ENCODE data around the gene PLA2G2D. TPM values are rescaled to one million over a fixed set of nuclear protein-coding genes. Genes with fewer than 3 reads are reported as not detected.

The PLA2G2D gene
- not detected for total RNA-seq

GRCh38 chr1:20119347-20119746 lies at the start of gene PLA2G2D:
Gene PLA2G2D, minus strand, starts transcription at chr1:20119536. Its CDS starts 38 bp downstream, at chr1:20119498.
- H3K27ac ChIP-seq (ENCODE audit: low read depth, low read length), result no peak within 1 kb of the TSS
- no peak within 1 kb of the TSS for H3K9ac ChIP-seq (ENCODE audit: low read depth in 1 of 3, low read length in 3 of 3)
- H3K27me3 ChIP-seq (ENCODE audit: control insufficient read depth in 3 of 3, insufficient read depth in 3 of 3, low read length in 3 of 3), result peaks cover 8 to 28% (median 10%) of the 10 kb centered on the region in 3 donors
- H3K4me1 ChIP-seq (ENCODE audit: control insufficient read depth in 3 of 3, insufficient read depth in 3 of 3, low read length in 3 of 3), result peaks cover 0 to under 1% (median 0%) of the 10 kb centered on the region in 3 donors
- H3K9me3 ChIP-seq (ENCODE audit: control insufficient read depth in 3 of 3, low read length in 3 of 3), result no peaks in the 10 kb centered on the region
- H3K36me3 ChIP-seq (ENCODE audit: control insufficient read depth in 3 of 3, insufficient read depth in 3 of 3, low read length in 3 of 3), result no peaks in the 10 kb centered on the region
- no peak within 1 kb of the TSS for H3K4me3 ChIP-seq (ENCODE audit: low read length in 3 of 3)

GRCh38 chr1:20168564-20169491 lies 49.5 kb upstream of the PLA2G2D start:
- Histone ChIP-seq H3K4me3 (ENCODE audit: low read length in 3 of 3) (no peak overlapping the region), H3K9ac (ENCODE audit: low read depth in 1 of 3, low read length in 3 of 3) (no peak overlapping the region), H3K9me3 (ENCODE audit: control insufficient read depth in 3 of 3, low read length in 3 of 3) (peaks cover 0 to 2% (median 0%) of the 10 kb centered on the region in 3 donors), H3K4me1 (ENCODE audit: control insufficient read depth in 3 of 3, insufficient read depth in 3 of 3, low read length in 3 of 3) (peaks cover 14 to 15% (median 15%) of the 10 kb centered on the region in 3 donors), H3K27ac (ENCODE audit: low read depth, low read length) (no peak overlapping the region), H3K27me3 (ENCODE audit: control insufficient read depth in 3 of 3, insufficient read depth in 3 of 3, low read length in 3 of 3) (peaks cover 12 to 30% (median 15%) of the 10 kb centered on the region in 3 donors), H3K36me3 (ENCODE audit: control insufficient read depth in 3 of 3, insufficient read depth in 3 of 3, low read length in 3 of 3) (no peaks in the 10 kb centered on the region)

GRCh38 chr1:20167126-20167525 lies 47.8 kb upstream of the PLA2G2D start:
- H3K9ac ChIP-seq (ENCODE audit: low read depth in 1 of 3, low read length in 3 of 3), result no peak overlapping the region
- H3K9me3 ChIP-seq (ENCODE audit: control insufficient read depth in 3 of 3, low read length in 3 of 3), result peaks cover 0 to 2% (median 0%) of the 10 kb centered on the region in 3 donors
- H3K27ac ChIP-seq (ENCODE audit: low read depth, low read length), result no peak overlapping the region
- no peaks in the 10 kb centered on the region for H3K36me3 ChIP-seq (ENCODE audit: control insufficient read depth in 3 of 3, insufficient read depth in 3 of 3, low read length in 3 of 3)
- peaks cover 14 to 15% (median 15%) of the 10 kb centered on the region in 3 donors for H3K4me1 ChIP-seq (ENCODE audit: control insufficient read depth in 3 of 3, insufficient read depth in 3 of 3, low read length in 3 of 3)
- no peak overlapping the region for H3K4me3 ChIP-seq (ENCODE audit: low read length in 3 of 3)
- peaks cover 12 to 30% (median 15%) of the 10 kb centered on the region in 3 donors for H3K27me3 ChIP-seq (ENCODE audit: control insufficient read depth in 3 of 3, insufficient read depth in 3 of 3, low read length in 3 of 3)

GRCh38 chr1:20166051-20166450 lies 46.7 kb upstream of the PLA2G2D start:
- H3K36me3 ChIP-seq (ENCODE audit: control insufficient read depth in 3 of 3, insufficient read depth in 3 of 3, low read length in 3 of 3), result no peaks in the 10 kb centered on the region
- H3K27ac ChIP-seq (ENCODE audit: low read depth, low read length), result no peak overlapping the region
- H3K4me3 ChIP-seq (ENCODE audit: low read length in 3 of 3), result no peak overlapping the region
- H3K4me1 ChIP-seq (ENCODE audit: control insufficient read depth in 3 of 3, insufficient read depth in 3 of 3, low read length in 3 of 3), result peaks cover 14 to 15% (median 15%) of the 10 kb centered on the region in 3 donors
- H3K27me3 ChIP-seq (ENCODE audit: control insufficient read depth in 3 of 3, insufficient read depth in 3 of 3, low read length in 3 of 3), result peaks cover 10 to 30% (median 15%) of the 10 kb centered on the region in 3 donors
- no peak overlapping the region for H3K9ac ChIP-seq (ENCODE audit: low read depth in 1 of 3, low read length in 3 of 3)
- H3K9me3 ChIP-seq (ENCODE audit: control insufficient read depth in 3 of 3, low read length in 3 of 3), result peaks cover 0 to 2% (median 0%) of the 10 kb centered on the region in 3 donors

- Histone ChIP-seq H3K27me3 (ENCODE audit: control insufficient read depth in 3 of 3, insufficient read depth in 3 of 3, low read length in 3 of 3) (peaks cover 10 to 30% (median 15%) of the 10 kb centered on the region in 3 donors), H3K4me1 (ENCODE audit: control insufficient read depth in 3 of 3, insufficient read depth in 3 of 3, low read length in 3 of 3) (peaks cover 14 to 15% (median 15%) of the 10 kb centered on the region in 3 donors), H3K9me3 (ENCODE audit: control insufficient read depth in 3 of 3, low read length in 3 of 3) (peaks cover 0 to 2% (median 0%) of the 10 kb centered on the region in 3 donors), H3K4me3 (ENCODE audit: low read length in 3 of 3) (no peak overlapping the region), H3K27ac (ENCODE audit: low read depth, low read length) (no peak overlapping the region), H3K36me3 (ENCODE audit: control insufficient read depth in 3 of 3, insufficient read depth in 3 of 3, low read length in 3 of 3) (no peaks in the 10 kb centered on the region), H3K9ac (ENCODE audit: low read depth in 1 of 3, low read length in 3 of 3) (no peak overlapping the region)
Observed at GRCh38 chr1:20165522-20165951, 46.2 kb upstream of the PLA2G2D start.

GRCh38 chr1:20164694-20165202 lies 45.4 kb upstream of the PLA2G2D start:
- Histone ChIP-seq H3K36me3 (ENCODE audit: control insufficient read depth in 3 of 3, insufficient read depth in 3 of 3, low read length in 3 of 3) (no peaks in the 10 kb centered on the region), H3K27me3 (ENCODE audit: control insufficient read depth in 3 of 3, insufficient read depth in 3 of 3, low read length in 3 of 3) (peaks cover 10 to 30% (median 15%) of the 10 kb centered on the region in 3 donors), H3K27ac (ENCODE audit: low read depth, low read length) (no peak overlapping the region), H3K9ac (ENCODE audit: low read depth in 1 of 3, low read length in 3 of 3) (peak overlapping the region in 1 of 3 donors; percentile 7), H3K4me1 (ENCODE audit: control insufficient read depth in 3 of 3, insufficient read depth in 3 of 3, low read length in 3 of 3) (peaks cover 14 to 15% (median 15%) of the 10 kb centered on the region in 3 donors), H3K4me3 (ENCODE audit: low read length in 3 of 3) (peak overlapping the region in 1 of 3 donors; percentile 22), H3K9me3 (ENCODE audit: control insufficient read depth in 3 of 3, low read length in 3 of 3) (peaks cover 0 to 6% (median 2%) of the 10 kb centered on the region in 3 donors)

- H3K4me1 ChIP-seq (ENCODE audit: control insufficient read depth in 3 of 3, insufficient read depth in 3 of 3, low read length in 3 of 3), result peaks cover 8 to 15% (median 10%) of the 10 kb centered on the region in 3 donors
- peaks cover 0 to 8% (median 0%) of the 10 kb centered on the region in 3 donors for H3K9me3 ChIP-seq (ENCODE audit: control insufficient read depth in 3 of 3, low read length in 3 of 3)
- H3K4me3 ChIP-seq (ENCODE audit: low read length in 3 of 3), result no peak overlapping the region
Observed at GRCh38 chr1:20160034-20160433, 40.7 kb upstream of the PLA2G2D start.

GRCh38 chr1:20158358-20159070 lies 39.2 kb upstream of the PLA2G2D start:
- Histone ChIP-seq H3K27me3 (ENCODE audit: control insufficient read depth in 3 of 3, insufficient read depth in 3 of 3, low read length in 3 of 3) (no peaks in the 10 kb centered on the region), H3K9me3 (ENCODE audit: control insufficient read depth in 3 of 3, low read length in 3 of 3) (peaks cover 0 to 8% (median 0%) of the 10 kb centered on the region in 3 donors), H3K36me3 (ENCODE audit: control insufficient read depth in 3 of 3, insufficient read depth in 3 of 3, low read length in 3 of 3) (no peaks in the 10 kb centered on the region), H3K4me3 (ENCODE audit: low read length in 3 of 3) (no peak overlapping the region), H3K27ac (ENCODE audit: low read depth, low read length) (no peak overlapping the region), H3K9ac (ENCODE audit: low read depth in 1 of 3, low read length in 3 of 3) (no peak overlapping the region), H3K4me1 (ENCODE audit: control insufficient read depth in 3 of 3, insufficient read depth in 3 of 3, low read length in 3 of 3) (peaks cover 3 to 5% (median 4%) of the 10 kb centered on the region in 3 donors)

More at GRCh38 chr1:20160034-20160433, 40.7 kb upstream of the PLA2G2D start:
- Histone ChIP-seq H3K36me3 (ENCODE audit: control insufficient read depth in 3 of 3, insufficient read depth in 3 of 3, low read length in 3 of 3) (no peaks in the 10 kb centered on the region), H3K9ac (ENCODE audit: low read depth in 1 of 3, low read length in 3 of 3) (no peak overlapping the region), H3K27ac (ENCODE audit: low read depth, low read length) (no peak overlapping the region), H3K27me3 (ENCODE audit: control insufficient read depth in 3 of 3, insufficient read depth in 3 of 3, low read length in 3 of 3) (no peaks in the 10 kb centered on the region)

GRCh38 chr1:20154301-20154831 lies 35.0 kb upstream of the PLA2G2D start:
- H3K27me3 ChIP-seq (ENCODE audit: control insufficient read depth in 3 of 3, insufficient read depth in 3 of 3, low read length in 3 of 3), result peaks cover 0 to 10% (median 3%) of the 10 kb centered on the region in 3 donors
- peak overlapping the region; percentile 22 to 54 (median 33) for H3K4me3 ChIP-seq (ENCODE audit: low read length in 3 of 3)
- H3K27ac ChIP-seq (ENCODE audit: low read depth, low read length), result peak overlapping the region; percentile 25
- H3K9ac ChIP-seq (ENCODE audit: low read depth in 1 of 3, low read length in 3 of 3), result peak overlapping the region in 2 of 3 donors; percentile 33 to 40
- H3K4me1 ChIP-seq (ENCODE audit: control insufficient read depth in 3 of 3, insufficient read depth in 3 of 3, low read length in 3 of 3), result peaks cover 16 to 19% (median 18%) of the 10 kb centered on the region in 3 donors
- no peaks in the 10 kb centered on the region for H3K9me3 ChIP-seq (ENCODE audit: control insufficient read depth in 3 of 3, low read length in 3 of 3)
- no peaks in the 10 kb centered on the region for H3K36me3 ChIP-seq (ENCODE audit: control insufficient read depth in 3 of 3, insufficient read depth in 3 of 3, low read length in 3 of 3)

Measured in skeletal muscle tissue (tissue), 4 donors.